ENCODE results near the gene CNNM3.

DNA sequence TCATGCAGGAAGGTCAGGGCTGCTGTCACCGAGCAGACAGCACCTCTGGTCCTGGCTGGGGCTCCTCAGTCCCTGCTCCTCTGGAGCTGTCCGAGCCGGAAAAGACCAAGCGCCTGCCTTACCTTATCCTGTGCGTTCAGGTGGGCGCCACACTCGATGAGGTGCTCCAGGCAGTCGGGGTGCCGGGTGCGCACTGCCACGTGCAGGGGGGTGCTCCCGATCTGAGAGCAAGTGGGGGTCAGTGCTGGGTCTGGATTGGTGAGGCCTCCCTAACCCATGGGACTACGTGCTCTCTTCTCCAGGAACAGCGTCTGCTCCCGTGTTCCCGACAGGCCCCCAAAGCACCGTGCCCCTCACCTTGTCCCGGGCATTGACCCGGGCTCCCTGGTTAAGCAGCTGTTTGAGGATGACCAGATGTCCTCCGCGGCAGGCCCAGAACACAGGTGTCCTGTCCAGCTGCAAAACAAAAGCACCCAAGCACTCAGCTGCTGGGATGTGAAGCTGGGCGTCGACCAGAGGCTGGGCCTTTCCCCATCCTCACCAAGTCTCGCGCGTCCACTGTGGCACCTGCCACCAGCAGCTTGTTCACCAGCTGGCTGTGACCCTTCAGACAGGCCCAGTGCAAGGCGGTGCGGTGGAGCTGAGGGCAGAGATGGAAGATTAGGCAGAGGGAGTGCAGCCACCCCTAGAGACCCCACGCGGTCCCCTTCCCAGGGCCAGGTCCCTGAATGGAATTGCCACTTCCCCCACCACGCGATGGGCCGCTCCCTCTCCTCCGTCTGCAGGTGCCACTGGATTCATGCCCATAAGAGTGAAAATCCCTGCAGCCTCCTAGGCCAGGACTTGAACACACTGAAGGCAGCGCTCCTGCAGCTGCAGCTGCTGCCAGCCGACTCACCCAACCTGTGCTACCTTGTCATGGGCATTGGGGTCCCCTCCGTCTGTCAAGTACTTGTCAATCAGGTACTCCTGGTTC lies 24.1 kb downstream of the CNNM3 start:
- TF ChIP-seq POLR2A (IDR thresholded peaks at IDR 0.05) = no peak
- TF ChIP-seq, protein P1, sequence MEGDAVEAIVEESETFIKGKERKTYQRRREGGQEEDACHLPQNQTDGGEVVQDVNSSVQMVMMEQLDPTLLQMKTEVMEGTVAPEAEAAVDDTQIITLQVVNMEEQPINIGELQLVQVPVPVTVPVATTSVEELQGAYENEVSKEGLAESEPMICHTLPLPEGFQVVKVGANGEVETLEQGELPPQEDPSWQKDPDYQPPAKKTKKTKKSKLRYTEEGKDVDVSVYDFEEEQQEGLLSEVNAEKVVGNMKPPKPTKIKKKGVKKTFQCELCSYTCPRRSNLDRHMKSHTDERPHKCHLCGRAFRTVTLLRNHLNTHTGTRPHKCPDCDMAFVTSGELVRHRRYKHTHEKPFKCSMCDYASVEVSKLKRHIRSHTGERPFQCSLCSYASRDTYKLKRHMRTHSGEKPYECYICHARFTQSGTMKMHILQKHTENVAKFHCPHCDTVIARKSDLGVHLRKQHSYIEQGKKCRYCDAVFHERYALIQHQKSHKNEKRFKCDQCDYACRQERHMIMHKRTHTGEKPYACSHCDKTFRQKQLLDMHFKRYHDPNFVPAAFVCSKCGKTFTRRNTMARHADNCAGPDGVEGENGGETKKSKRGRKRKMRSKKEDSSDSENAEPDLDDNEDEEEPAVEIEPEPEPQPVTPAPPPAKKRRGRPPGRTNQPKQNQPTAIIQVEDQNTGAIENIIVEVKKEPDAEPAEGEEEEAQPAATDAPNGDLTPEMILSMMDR (IDR thresholded peaks at IDR 0.05) = no peak
